Measurements from ENCODE around the gene KIAA1191. TPM values are rescaled to one million over a fixed set of nuclear protein-coding genes. Genes with fewer than 3 reads are reported as not detected.

Gene KIAA1191
- total and polyA plus RNA-seq, 2 of the 8 experiments (the other 6 are each of a cell fraction or from before 2014, with no cell fraction given): 86.4 to 88.0 TPM

DNA sequence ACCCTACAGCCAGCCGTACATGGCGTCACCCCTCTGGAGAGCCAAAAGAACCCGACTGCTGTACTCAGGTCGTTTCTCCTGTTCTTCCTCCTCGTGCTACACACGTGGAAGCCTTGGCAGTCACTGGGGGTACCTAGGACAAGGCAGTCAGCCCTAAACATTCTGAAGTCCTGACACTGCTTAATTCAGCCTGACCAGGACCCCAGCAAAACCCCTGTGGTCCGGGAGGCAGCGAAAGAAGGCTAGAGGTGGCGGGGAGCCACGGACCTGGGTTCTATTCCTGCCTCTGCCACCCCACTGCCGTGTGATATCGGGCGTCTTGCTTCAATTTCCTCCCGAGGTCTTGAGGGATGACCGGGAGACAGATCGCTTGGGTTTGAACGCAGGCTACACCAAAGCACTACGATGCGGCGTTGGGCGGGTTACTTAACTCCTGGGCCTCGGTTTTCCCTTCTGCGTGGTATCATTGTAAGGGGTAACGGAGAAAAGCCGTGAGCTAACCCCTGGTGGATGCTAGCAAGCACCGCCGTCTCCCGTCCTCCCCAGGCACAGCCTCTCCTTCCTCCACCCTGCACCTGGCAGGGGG, 3.3 kb upstream of the KIAA1191 start:
- no peaks in the 10 kb centered on the region; a peak in 2 of 8 replicates for H3K36me3 ChIP-seq (ENCODE audit: control insufficient read depth in 2 of 4, insufficient read depth in 4 of 4, low read length in 3 of 4)
- no peak overlapping the region for H3K23ac ChIP-seq (ENCODE audit: insufficient read length)
- H4K5ac ChIP-seq (ENCODE audit: insufficient read length, low read depth, low read length): no peak overlapping the region
- DNase-seq (ENCODE audit: low read depth in 1 of 2, low spot score in 2 of 2) (peak in 1 of 2 experiments; percentile 49), FAIRE-seq (no peak)
- 46% methylated on average over 23 of the region's 28 CpGs; no CpG with 5 or more reads in 1 of the 2 experiments for WGBS, 2 experiments (ENCODE audit: extremely low coverage in 1 of 2, insufficient coverage in 1 of 2, insufficient read length in 1 of 2, insufficient replicate concordance in 2 of 2, low coverage in 1 of 2, low lambda C conversion rate in 2 of 2, missing lambda C conversion rate in 1 of 2)
- no peak overlapping the region for H3K9ac ChIP-seq (replicated peaks in 1 of 4; ENCODE audit: extremely low read depth in 1 of 4, low read depth in 3 of 4, low read length in 3 of 4)
- H2BK15ac ChIP-seq (ENCODE audit: low read length): no peak overlapping the region
- 0 out of 2 replicates have a peak overlapping the region, but pooled peaks have one; percentile 6 for H3K18ac ChIP-seq (ENCODE audit: extremely low read depth, low read length)
- peaks cover 0 to 3% of the 10 kb centered on the region in 2 experiments for H4K20me1 ChIP-seq (replicated peaks in 1 of 2; ENCODE audit: control insufficient read depth in 1 of 2, insufficient read depth in 2 of 2, low read length in 2 of 2)
- peak overlapping the region; percentile 61 to 82 (median 68) for H3K4me3 ChIP-seq (ENCODE audit: extremely low read depth in 1 of 4, insufficient read depth in 2 of 4, low read depth in 3 of 4, low read length in 4 of 4)
- peaks cover 0 to 5% (median 3%) of the 10 kb centered on the region in 4 experiments; a peak in 4 of 7 replicates for H3K4me1 ChIP-seq (replicated peaks in 1 of 4; ENCODE audit: control insufficient read depth in 3 of 4, insufficient read depth in 4 of 4, low read length in 3 of 4)
- no peak overlapping the region for H2AK5ac ChIP-seq (ENCODE audit: low read depth, low read length)
- no peak overlapping the region for H2BK5ac ChIP-seq (ENCODE audit: low read depth, low read length)
- ChIA-PET CTCF (ENCODE audit: partially characterized antibody) (no interaction called here), POLR2A (ENCODE audit: partially characterized antibody) (interaction anchor here (1.6 kb wide), 1 partner anchor 22 kb away, joined by 11 read pairs; the partner anchor contains the start of genes HIGD2A and NOP16)
- H3K4ac ChIP-seq (replicated peaks; ENCODE audit: insufficient read length, low read depth, low read length): no peak overlapping the region
- H3K27ac ChIP-seq (ENCODE audit: low read depth, low read length): no peak overlapping the region
- H3K79me1 ChIP-seq (ENCODE audit: low read depth, low read length): peaks cover 2% of the 10 kb centered on the region; the same call in 1 of the 2 replicates
- no peak overlapping the region for H2BK120ac ChIP-seq (replicated peaks; ENCODE audit: low read depth, low read length)
- H3K79me2 ChIP-seq (ENCODE audit: control insufficient read depth in 1 of 2, insufficient read depth in 2 of 2, low read length in 2 of 2): peaks cover 0 to 8% of the 10 kb centered on the region in 2 experiments; a peak in 2 of 4 replicates
- TF ChIP-seq TEAD4 (IDR thresholded peaks at IDR 0.05; ENCODE audit: low read depth, low read length): no peak
- no peak for TF ChIP-seq TAF7 (optimal IDR thresholded peaks at IDR 0.05; ENCODE audit: borderline replicate concordance, low read depth, low read length)
- TF ChIP-seq KDM1A (IDR thresholded peaks at IDR 0.05; ENCODE audit: borderline replicate concordance, low read length): 0 out of 2 replicates have a peak, but pooled peaks have one; percentile 12
- H2BK20ac ChIP-seq (ENCODE audit: low read length): no peak overlapping the region
- no peaks in the 10 kb centered on the region for H3K9me3 ChIP-seq (ENCODE audit: insufficient read depth in 2 of 2, low read depth in 1 of 2, low read length in 1 of 2)
- no peak overlapping the region for H4K91ac ChIP-seq (replicated peaks; ENCODE audit: insufficient read length, low read length)
- H4K8ac ChIP-seq (ENCODE audit: extremely low read depth, insufficient read depth, low read length): peak overlapping the region; percentile 45
- H2BK12ac ChIP-seq (ENCODE audit: low read depth, low read length): no peak overlapping the region
- H3K56ac ChIP-seq (replicated peaks; ENCODE audit: insufficient read length, low read depth, low read length): no peak overlapping the region
- peak overlapping the region; percentile 48; the same call in 1 of the 2 replicates for H2AFZ ChIP-seq (ENCODE audit: low read length)
- peaks cover 7 to 42% (median 34%) of the 10 kb centered on the region in 4 experiments for H3K27me3 ChIP-seq (replicated peaks in 1 of 4; ENCODE audit: control insufficient read depth in 3 of 4, extremely low read depth in 1 of 4, insufficient read depth in 3 of 4, low read length in 3 of 4)
- H3K14ac ChIP-seq (ENCODE audit: insufficient read length): no peak overlapping the region
- peaks cover 19% of the 10 kb centered on the region for H3K23me2 ChIP-seq (ENCODE audit: low read depth, low read length)
- peak overlapping the region; percentile 79 to 91 for H3K4me2 ChIP-seq (ENCODE audit: insufficient read depth in 1 of 2, low read depth in 2 of 2, low read length in 2 of 2)
